Neutrophil (primary cell): ENCODE results near the gene TRIM42.

ENCODE experiments used
- H3K27ac ChIP-seq: fragments of 200-600 bp; sonication (generic); 2 replicates; pipeline ENCODE4 v1.5.1; 2016; ENCODE audit warnings: mild to moderate bottlenecking, moderate library complexity
- H3K27me3 ChIP-seq: fragments of 200-600 bp; sonication (generic); 2 replicates; pipeline ENCODE4 v1.6.0; 2016; ENCODE audit warnings: mild to moderate bottlenecking
- H3K36me3 ChIP-seq: fragments of 200-600 bp; sonication (generic); 2 replicates; pipeline ENCODE4 v1.5.1; 2017
- H3K4me1 ChIP-seq, 2 experiments: fragments of 200-600 bp in 1 of 2; sonication (generic) in 1 of 2; 1 replicate in 1 of 2; 2 replicates in 1 of 2; pipeline versions ENCODE4 v1.5.1 to v1.6.1; 2013 to 2016; ENCODE audit warnings: low read depth in 1 of 2, low read length in 1 of 2, mild to moderate bottlenecking in 1 of 2, moderate library complexity in 1 of 2; ENCODE audit not compliant: control insufficient read depth in 1 of 2, insufficient read depth in 1 of 2
- H3K4me3 ChIP-seq, 2 experiments: fragments of 200-600 bp in 1 of 2; sonication (generic) in 1 of 2; 1 replicate in 1 of 2; 2 replicates in 1 of 2; pipeline ENCODE4 v1.5.1; 2013 to 2016; ENCODE audit warnings: low read depth in 1 of 2, low read length in 1 of 2, mild to moderate bottlenecking in 1 of 2, moderate library complexity in 1 of 2
- H3K9me3 ChIP-seq: fragments of 200-600 bp; sonication (generic); 2 replicates; pipeline ENCODE4 v1.5.1; 2016
- CTCF ChIP-seq: fragments of 200-600 bp; sonication (generic); IDR thresholded peaks from 2 replicates; pipeline ENCODE4 v1.5.1; 2016; ENCODE audit warnings: antibody characterized with exemption

Gene TRIM42

GRCh38 chr3:140708815-140709214 is 31.0 kb downstream of the TRIM42 start:
- H3K9me3 ChIP-seq: no peaks in the 10 kb centered on the region
- no peaks in the 10 kb centered on the region for H3K4me1 ChIP-seq
- H3K36me3 ChIP-seq: no peaks in the 10 kb centered on the region
- no peak overlapping the region for H3K27ac ChIP-seq
- TF ChIP-seq CTCF: no peak
- H3K4me3 ChIP-seq: no peak overlapping the region
- no peaks in the 10 kb centered on the region for H3K27me3 ChIP-seq

GRCh38 chr3:140709751-140710150 is 31.9 kb downstream of the TRIM42 start:
- Histone ChIP-seq H3K36me3 (no peaks in the 10 kb centered on the region), H3K4me1 (no peaks in the 10 kb centered on the region), H3K27ac (no peak overlapping the region), H3K27me3 (no peaks in the 10 kb centered on the region), H3K4me3 (no peak overlapping the region), H3K9me3 (no peaks in the 10 kb centered on the region)
- no peak for TF ChIP-seq CTCF

GRCh38 chr3:140710711-140711389 is 33.0 kb downstream of the TRIM42 start:
- TF ChIP-seq CTCF: no peak

GRCh38 chr3:140711390-140712035 is 33.6 kb downstream of the TRIM42 start:
- no peaks in the 10 kb centered on the region for H3K36me3 ChIP-seq
- no peak overlapping the region for H3K27ac ChIP-seq
- TF ChIP-seq CTCF: no peak
- no peaks in the 10 kb centered on the region for H3K27me3 ChIP-seq
- no peak overlapping the region for H3K4me3 ChIP-seq
- no peaks in the 10 kb centered on the region for H3K9me3 ChIP-seq
- no peaks in the 10 kb centered on the region for H3K4me1 ChIP-seq

More at GRCh38 chr3:140710711-140711389, 33.0 kb downstream of the TRIM42 start:
- no peak overlapping the region for H3K27ac ChIP-seq
- H3K4me3 ChIP-seq: no peak overlapping the region
- H3K27me3 ChIP-seq: no peaks in the 10 kb centered on the region
- no peaks in the 10 kb centered on the region for H3K36me3 ChIP-seq
- no peaks in the 10 kb centered on the region for H3K9me3 ChIP-seq
- no peaks in the 10 kb centered on the region for H3K4me1 ChIP-seq

- H3K27ac ChIP-seq: no peak overlapping the region
- no peak for TF ChIP-seq CTCF
- no peaks in the 10 kb centered on the region for H3K27me3 ChIP-seq
- H3K4me3 ChIP-seq: no peak overlapping the region
- no peaks in the 10 kb centered on the region for H3K36me3 ChIP-seq
- H3K9me3 ChIP-seq: no peaks in the 10 kb centered on the region
- no peaks in the 10 kb centered on the region for H3K4me1 ChIP-seq
These were observed 34.4 kb downstream of the TRIM42 start for GRCh38 chr3:140712301-140712700.
